GM19035 (cell line): ENCODE data around the gene C2orf68.
A peak's percentile ranks its signal among the peaks of the same experiment; 100 is the strongest.
"Not testable (repeated sequence)": the region's sequence is repeated elsewhere in the genome, so short reads cannot be mapped to it uniquely, and the experiment has no call there.

ENCODE experiments used
- ATAC-seq: cut with Tn5 transposase; IDR thresholded peaks from one replicate; pipeline ENCODE4 v1.9.1; 2021; ENCODE audit not compliant: unreplicated experiment

Gene C2orf68, protein sequence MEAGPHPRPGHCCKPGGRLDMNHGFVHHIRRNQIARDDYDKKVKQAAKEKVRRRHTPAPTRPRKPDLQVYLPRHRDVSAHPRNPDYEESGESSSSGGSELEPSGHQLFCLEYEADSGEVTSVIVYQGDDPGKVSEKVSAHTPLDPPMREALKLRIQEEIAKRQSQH

DNA sequence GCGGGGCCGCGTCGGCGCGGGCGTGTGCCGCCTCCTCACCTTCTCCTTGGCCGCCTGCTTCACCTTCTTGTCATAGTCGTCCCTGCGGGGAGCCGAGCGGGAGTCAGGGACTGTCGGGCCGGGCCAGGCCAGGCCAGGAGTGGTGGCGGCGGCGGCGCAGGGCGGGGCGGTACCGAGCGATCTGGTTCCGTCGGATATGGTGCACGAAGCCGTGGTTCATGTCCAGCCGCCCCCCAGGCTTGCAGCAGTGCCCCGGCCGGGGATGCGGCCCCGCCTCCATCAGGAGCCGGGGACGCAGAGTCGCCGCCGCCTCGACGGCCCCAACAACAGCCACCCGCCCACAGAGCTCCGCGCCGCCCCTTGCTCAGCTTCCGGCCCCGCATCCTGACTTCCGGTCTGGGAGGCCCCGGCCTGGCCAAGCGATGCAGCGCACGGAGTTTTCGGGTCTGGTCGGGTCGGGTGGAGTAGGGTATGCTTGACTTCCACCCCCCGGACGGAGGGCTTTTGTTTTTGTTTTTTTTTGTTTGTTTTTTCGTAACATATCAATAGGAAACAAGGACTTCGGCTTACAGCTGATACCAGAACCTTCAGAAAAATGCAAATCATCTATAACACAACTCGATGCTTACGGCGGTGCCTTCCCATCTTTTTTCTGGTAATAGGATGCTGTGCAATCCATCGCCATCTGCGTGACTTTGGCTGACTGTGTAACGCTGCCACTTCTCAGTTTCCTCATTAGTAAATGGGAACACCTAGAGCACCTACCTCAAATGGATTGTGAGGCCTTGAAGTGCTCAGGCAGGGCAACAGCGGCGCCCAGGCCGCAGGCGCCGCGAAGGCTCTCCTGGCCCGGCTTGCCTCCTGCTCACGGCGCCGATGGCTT is at the start of gene C2orf68:
TSS of gene C2orf68 (minus strand) at position 362 of the 883 bp plus-strand sequence. CDS start at position 280, 82 bp downstream.
- ATAC-seq: peak; percentile 75

GRCh38 chr2:85661139-85661858 is 49.4 kb upstream of the C2orf68 start:
- no peak for ATAC-seq

- no peak for ATAC-seq
These were observed 48.9 kb upstream of the C2orf68 start for GRCh38 chr2:85660725-85661124.

GRCh38 chr2:85660301-85660700 is 48.4 kb upstream of the C2orf68 start:
- not testable (repeated sequence) for ATAC-seq

DNA sequence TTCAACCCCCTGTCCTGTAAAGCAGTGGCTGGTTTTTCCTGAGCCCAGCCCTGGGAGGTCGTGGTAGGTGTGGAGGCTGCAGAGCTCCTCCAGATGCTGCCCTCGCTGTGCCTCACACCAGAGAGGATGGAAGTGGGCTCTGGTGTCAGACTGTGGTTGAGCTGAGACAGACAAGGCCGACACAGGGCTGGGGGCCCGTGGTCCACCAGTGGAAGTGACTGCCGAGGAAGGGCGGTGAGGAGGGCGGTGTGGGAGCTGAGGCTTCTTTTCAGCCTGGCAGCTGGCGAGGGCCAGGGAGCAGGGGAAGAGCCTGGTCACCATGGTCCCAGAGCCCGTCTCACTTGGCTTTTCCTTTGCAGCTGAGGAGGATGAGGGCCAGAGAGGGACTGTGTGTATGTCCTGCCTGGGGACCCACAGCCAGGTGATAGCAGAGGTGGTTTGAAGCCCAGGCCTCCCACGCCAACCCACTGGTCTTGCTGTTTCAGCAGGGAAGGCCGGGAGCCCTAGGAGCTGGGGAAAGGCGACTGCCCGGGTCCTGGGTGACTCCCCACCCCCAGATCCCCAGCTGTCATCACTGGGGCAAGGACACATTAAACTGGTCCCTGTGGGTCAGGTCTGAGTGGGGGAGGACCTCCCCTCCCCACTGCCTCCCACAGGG is 47.6 kb upstream of the C2orf68 start:
- no peak for ATAC-seq

DNA sequence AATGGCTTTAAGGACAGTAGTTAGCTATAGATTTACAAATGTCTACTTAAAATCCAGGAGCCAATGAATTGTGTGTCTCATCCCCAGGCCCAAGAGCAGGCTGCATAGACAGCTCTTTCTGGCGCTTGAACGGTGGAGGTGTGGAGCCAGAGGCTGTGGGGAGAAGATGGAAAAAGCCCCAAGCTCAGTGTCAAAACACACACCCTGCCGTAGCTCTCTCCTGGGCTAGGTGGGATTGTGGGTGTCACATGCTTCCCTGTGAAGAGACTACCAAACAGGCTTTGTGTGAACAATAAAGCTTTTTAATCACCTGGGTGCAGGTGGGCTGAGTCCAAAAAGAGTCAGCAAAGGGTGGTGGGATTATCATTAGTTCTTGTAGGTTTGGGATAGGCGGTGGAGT is 45.5 kb upstream of the C2orf68 start:
- not testable (repeated sequence) for ATAC-seq

GRCh38 chr2:85656468-85656867 is 44.6 kb upstream of the C2orf68 start:
- ATAC-seq: no peak

DNA sequence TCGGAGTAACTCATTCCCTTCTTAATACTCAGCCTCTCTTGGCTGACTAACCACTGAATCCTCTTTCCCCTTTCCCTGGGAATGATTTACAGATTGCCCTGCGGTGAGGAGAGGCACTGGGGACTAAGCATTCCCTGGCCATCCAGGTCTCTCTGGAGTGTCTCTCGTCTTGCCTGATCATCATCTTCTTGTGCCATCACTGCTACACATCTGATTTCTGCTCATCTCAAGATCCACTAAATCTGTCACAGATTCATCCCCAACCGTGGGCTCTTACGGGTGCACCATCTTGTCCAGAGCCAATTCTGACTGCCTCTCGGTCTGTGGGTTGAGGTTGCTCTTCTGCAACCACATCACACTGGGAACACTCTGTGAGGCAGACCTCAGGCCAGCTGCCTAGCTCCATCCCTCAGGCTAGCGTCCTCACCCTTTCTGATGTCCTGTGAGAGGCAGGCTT is 44.1 kb upstream of the C2orf68 start:
- no peak for ATAC-seq

DNA sequence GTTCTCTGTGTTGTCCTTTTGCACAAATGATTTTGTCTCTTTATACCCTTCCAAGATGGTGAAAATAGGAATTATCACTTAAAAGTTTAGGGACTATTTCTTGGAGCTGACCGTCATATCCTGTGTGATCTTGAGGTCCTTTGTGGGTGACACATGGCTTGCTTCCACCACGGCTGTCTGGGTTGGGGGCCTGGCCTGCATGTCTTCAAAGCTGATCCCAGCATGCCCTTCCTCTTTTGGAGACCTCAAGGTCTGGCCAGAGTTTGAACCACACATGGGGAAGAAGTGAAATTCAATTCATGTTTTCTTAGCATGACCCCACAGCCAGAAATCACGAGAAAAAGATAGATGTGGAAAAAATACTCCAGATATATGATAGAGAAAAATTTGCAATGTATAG is 42.1 kb upstream of the C2orf68 start:
- ATAC-seq: no peak

DNA sequence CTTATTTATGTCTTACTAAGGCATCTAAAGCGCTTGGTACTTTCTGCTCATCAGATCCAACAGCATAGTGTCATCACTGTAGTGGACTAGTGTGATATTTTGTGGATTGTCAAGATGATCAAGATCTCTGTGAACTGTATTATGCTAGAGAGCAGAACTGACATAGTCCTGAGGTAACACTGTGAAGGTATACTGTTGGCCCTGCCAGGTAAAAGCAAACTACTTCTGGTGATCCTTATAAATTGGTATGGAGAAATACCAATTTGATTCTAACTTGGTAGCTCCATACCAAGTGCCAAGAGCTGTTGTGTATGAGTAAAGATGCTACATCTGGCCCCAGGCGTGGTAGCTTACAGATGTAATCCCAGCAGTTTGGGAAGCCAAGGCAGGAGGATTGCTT is 40.2 kb upstream of the C2orf68 start:
- no peak for ATAC-seq

GRCh38 chr2:85651097-85651496 is 39.2 kb upstream of the C2orf68 start:
- no peak for ATAC-seq

GRCh38 chr2:85650456-85650855 is 38.6 kb upstream of the C2orf68 start:
- ATAC-seq: no peak

GRCh38 chr2:85649201-85650190 is 37.6 kb upstream of the C2orf68 start:
- ATAC-seq: no peak

DNA sequence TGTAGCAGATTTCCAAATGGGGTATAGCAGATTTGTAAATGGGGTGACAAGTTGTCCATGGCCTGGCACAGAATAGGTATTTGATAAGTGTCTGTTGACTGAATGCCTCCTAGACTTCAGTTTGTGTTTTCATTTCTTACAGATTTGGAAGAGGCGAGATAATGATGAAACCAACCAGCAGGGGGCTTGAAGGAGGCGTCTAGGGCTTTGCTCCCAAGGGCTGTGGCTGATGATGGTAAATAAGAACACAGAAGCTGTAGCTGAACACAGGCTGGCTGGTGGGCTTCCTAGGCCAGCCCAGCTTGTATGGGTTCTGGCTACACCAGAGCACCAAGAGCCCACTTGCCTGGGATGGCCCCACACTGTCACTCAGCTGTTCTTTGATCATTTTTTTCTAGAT is 36.8 kb upstream of the C2orf68 start:
- no peak for ATAC-seq

- no peak for ATAC-seq
These were observed 36.1 kb upstream of the C2orf68 start for GRCh38 chr2:85647823-85648526.

DNA sequence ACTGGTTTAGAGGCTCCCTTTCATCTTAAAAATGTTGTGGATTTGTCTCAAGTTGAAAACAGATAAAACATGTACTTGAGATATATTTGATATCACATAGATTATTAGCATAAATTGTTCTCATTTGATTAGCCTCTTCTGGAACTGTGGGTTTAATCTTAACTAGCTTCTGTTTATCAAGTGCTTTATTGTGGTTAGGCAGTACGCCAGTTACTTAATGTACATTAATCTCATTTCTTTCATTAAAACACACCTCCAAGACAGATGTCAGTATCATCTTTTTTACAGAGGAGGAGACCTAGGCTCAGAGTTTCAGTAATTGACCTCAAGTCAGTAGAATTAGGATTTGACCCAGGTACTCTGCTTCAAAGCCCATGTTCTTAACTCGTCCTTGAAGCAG is 34.3 kb upstream of the C2orf68 start:
- ATAC-seq: no peak

DNA sequence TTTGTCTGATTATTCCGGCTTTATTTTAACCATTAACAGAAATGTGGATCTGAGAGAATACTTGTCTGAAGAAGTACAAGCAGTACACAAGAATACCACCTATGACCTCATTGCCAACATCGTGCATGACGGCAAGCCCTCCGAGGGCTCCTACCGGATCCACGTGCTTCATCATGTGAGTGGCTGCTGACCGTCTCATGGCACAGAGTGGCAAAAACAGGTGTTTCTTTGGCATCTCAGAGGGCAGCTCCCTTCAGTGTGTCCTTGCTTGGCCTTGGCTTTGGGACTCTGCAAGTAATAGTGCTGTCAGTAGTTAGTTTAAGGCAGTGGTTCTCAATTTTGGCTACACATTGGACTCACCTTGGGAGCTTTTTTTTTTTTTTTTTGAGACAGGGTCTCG is 33.0 kb upstream of the C2orf68 start:
- no peak for ATAC-seq

DNA sequence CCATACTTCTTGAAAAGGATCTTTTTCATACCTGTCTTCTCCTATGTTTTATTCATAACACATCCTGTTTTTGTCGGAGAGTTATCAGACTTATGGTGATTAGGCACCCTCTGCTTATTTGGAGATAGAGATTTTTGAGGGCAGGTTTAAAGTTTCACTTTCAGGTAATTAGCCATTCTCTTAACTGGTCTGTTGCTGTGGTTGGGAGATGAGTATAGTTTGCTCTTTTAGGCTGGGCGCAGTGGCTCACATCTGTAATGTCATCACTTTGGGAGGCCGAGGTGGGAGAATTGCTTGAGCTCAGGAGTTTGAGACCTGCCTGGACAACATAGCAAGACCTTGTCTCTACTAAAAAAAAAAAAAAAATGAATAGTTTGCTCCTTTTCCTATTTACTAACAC is 30.9 kb upstream of the C2orf68 start:
- peak; percentile 59 for ATAC-seq

GRCh38 chr2:85635636-85636035 is 23.8 kb upstream of the C2orf68 start:
- ATAC-seq: no peak
